ENCODE data around the gene HOXC12. TPM values are rescaled to one million over a fixed set of nuclear protein-coding genes. Genes with fewer than 3 reads are reported as not detected.

Gene HOXC12
- polyA plus RNA-seq, 4 donors = not detected

DNA sequence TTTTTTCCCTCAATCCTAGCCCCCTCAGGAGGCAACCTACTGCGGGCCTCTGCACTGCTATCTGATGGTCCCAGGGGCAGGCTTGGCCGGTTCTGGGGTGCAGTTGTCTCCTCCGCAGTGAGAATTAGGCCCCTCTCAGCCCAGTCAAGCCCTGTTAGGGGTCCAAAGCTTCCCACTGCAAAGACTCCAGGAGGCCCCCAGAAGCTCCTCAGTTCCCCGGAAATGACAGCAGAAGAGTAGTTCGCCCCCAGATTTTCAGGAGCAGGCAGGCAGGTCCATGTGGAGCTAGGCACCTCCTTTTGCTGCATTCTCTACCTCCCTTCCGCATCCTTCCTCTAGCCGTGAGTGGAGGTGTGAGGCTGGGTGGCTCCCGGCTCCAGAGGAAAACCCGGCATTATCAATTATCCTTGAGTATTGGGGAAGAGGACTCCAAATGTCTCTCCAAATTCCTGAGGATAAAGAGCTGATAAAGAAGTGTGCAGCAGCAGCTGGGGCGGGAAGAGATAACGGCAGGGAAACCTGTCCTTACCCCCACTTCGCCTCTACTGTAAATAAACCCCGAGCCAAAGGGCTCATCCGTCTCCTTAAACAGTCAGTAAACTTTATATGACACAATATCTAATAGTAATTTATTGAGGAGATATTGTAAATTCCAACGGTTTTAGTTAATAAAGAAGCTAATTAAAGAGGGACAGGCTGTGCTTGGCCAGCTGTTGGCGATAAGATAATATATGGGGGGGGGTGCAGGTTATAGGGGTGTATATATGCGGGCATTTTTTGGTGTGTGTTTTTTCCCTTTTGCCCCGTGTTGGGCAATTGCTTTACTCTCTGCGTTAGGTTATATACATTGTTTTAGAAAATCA is 641 bp upstream of the HOXC12 start:
- 4 to 8% (median 8%) methylated on average over 19 of the region's 19 CpGs for WGBS, 3 donors
- no peaks in the 10 kb centered on the region for H3K36me3 ChIP-seq (ENCODE audit: control insufficient read depth in 3 of 3, insufficient read depth in 2 of 3, low read depth in 1 of 3, low read length in 3 of 3)
- DNase-seq = no peak
- H3K4me3 ChIP-seq (ENCODE audit: low read depth in 1 of 3, low read length in 3 of 3) = no peak overlapping the region
- peaks cover 25 to 99% (median 90%) of the 10 kb centered on the region in 3 donors for H3K27me3 ChIP-seq (ENCODE audit: control insufficient read depth in 3 of 3, insufficient read depth in 3 of 3, low read length in 3 of 3)
- no peaks in the 10 kb centered on the region for H3K9me3 ChIP-seq (ENCODE audit: control insufficient read depth in 2 of 2, insufficient read depth in 1 of 2, low read depth in 1 of 2, low read length in 1 of 2)
- FAIRE-seq = no peak
- H3K4me1 ChIP-seq (ENCODE audit: control insufficient read depth in 3 of 3, insufficient read depth in 2 of 3, low read depth in 1 of 3, low read length in 2 of 3) = no peaks in the 10 kb centered on the region
- no peak overlapping the region for H3K27ac ChIP-seq (ENCODE audit: low read depth in 1 of 3, low read length in 2 of 3)

DNA sequence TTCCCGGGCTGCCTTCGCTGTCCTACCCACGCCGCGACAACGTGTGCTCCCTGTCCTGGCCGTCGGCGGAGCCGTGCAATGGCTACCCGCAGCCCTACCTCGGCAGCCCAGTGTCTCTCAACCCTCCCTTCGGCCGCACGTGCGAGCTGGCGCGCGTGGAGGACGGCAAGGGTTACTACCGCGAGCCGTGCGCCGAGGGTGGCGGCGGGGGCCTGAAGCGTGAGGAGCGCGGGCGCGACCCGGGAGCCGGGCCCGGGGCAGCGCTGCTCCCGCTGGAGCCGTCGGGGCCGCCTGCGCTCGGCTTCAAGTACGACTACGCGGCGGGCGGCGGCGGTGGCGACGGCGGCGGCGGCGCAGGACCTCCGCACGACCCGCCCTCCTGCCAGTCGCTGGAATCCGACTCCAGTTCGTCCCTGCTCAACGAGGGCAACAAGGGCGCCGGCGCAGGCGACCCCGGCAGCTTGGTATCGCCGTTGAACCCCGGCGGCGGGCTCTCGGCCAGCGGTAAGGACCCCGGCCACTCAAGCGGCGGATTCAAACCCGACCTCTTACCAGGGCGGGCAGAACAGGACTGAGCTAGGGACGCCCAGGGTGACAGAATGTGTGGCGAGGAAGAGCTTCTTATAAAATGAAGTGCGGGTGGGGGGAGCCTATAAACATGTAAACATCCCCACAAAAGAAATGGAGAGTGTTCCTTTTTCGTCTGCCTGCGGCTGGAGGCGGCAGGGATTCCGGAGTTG is 503 bp downstream of the HOXC12 start:
- FAIRE-seq = no peak
- 4 to 7% (median 5%) methylated on average over 80 to 86 of the region's 86 CpGs for WGBS, 3 donors

DNA sequence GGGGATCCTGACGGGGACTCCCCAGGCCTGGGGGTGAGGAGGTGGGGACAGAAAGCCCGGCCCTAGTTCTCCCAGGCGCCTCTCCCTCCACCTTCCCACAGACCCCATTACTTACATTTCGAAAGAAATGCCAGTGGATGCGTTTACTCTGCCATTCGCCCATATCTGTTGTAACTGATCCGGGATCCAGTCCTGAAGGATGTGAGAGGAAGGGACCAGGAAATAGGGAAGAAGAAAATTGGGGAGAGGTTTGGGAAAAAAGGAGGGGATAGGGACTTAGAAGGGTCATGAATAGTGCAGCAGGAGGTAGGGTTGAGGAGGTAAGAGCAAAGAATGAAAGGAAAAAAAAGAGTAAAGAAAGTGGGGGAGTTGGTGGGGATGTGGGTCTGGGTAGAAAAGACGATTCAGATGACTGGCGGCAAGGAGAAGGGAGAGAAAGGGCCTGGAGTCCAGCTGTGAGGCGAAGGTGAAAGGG is 1.1 kb downstream of the HOXC12 start:
- Histone ChIP-seq H3K27ac (ENCODE audit: low read depth in 1 of 3, low read length in 2 of 3) (no peak overlapping the region), H3K36me3 (ENCODE audit: control insufficient read depth in 3 of 3, insufficient read depth in 2 of 3, low read depth in 1 of 3, low read length in 3 of 3) (no peaks in the 10 kb centered on the region), H3K9me3 (ENCODE audit: control insufficient read depth in 2 of 2, insufficient read depth in 1 of 2, low read depth in 1 of 2, low read length in 1 of 2) (no peaks in the 10 kb centered on the region), H3K4me3 (ENCODE audit: low read depth in 1 of 3, low read length in 3 of 3) (no peak overlapping the region), H3K4me1 (ENCODE audit: control insufficient read depth in 3 of 3, insufficient read depth in 2 of 3, low read depth in 1 of 3, low read length in 2 of 3) (no peaks in the 10 kb centered on the region), H3K27me3 (ENCODE audit: control insufficient read depth in 3 of 3, insufficient read depth in 3 of 3, low read length in 3 of 3) (peaks cover 22 to 99% (median 88%) of the 10 kb centered on the region in 3 donors)
- WGBS, 3 donors = 6 to 9% (median 9%) methylated on average over 10 of the region's 10 CpGs
- DNase-seq (no peak), FAIRE-seq (no peak)

More for the DNA sequence above, 503 bp downstream of the HOXC12 start:
- Histone ChIP-seq H3K36me3 (ENCODE audit: control insufficient read depth in 3 of 3, insufficient read depth in 2 of 3, low read depth in 1 of 3, low read length in 3 of 3) (no peaks in the 10 kb centered on the region), H3K27ac (ENCODE audit: low read depth in 1 of 3, low read length in 2 of 3) (no peak overlapping the region), H3K27me3 (ENCODE audit: control insufficient read depth in 3 of 3, insufficient read depth in 3 of 3, low read length in 3 of 3) (peaks cover 22 to 99% (median 89%) of the 10 kb centered on the region in 3 donors), H3K9me3 (ENCODE audit: control insufficient read depth in 2 of 2, insufficient read depth in 1 of 2, low read depth in 1 of 2, low read length in 1 of 2) (no peaks in the 10 kb centered on the region), H3K4me1 (ENCODE audit: control insufficient read depth in 3 of 3, insufficient read depth in 2 of 3, low read depth in 1 of 3, low read length in 2 of 3) (no peaks in the 10 kb centered on the region), H3K4me3 (ENCODE audit: low read depth in 1 of 3, low read length in 3 of 3) (no peak overlapping the region)
- no peak for DNase-seq

DNA sequence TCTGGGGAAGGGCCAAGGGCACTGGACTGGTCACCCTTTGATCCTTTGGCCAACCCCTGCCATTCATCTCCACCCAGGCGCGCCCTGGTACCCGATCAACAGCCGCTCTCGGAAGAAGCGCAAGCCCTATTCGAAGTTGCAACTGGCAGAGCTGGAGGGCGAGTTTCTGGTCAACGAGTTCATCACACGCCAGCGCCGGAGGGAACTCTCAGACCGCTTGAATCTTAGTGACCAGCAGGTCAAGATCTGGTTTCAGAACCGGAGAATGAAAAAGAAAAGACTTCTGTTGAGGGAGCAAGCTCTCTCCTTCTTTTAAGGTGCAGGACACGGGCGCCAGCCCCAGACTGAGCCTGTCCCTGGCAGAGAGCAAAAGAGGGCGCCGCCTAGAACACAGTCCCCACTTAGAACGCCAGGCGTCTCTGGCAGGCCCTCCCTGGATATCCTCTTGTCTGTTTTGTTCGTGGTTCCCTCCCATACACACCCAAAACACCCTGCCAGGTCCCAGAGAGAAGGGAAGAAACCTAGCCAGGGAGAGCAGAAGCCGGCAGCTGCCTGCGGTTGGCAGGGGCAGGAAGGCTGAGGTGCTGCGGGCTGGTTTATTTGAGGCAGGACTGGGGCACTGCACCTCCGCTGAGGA is 1.7 kb downstream of the HOXC12 start:
- Histone ChIP-seq H3K27me3 (ENCODE audit: control insufficient read depth in 3 of 3, insufficient read depth in 3 of 3, low read length in 3 of 3) (peaks cover 17 to 99% (median 88%) of the 10 kb centered on the region in 3 donors), H3K27ac (ENCODE audit: low read depth in 1 of 3, low read length in 2 of 3) (no peak overlapping the region), H3K4me1 (ENCODE audit: control insufficient read depth in 3 of 3, insufficient read depth in 2 of 3, low read depth in 1 of 3, low read length in 2 of 3) (no peaks in the 10 kb centered on the region), H3K9me3 (ENCODE audit: control insufficient read depth in 2 of 2, insufficient read depth in 1 of 2, low read depth in 1 of 2, low read length in 1 of 2) (no peaks in the 10 kb centered on the region), H3K4me3 (ENCODE audit: low read depth in 1 of 3, low read length in 3 of 3) (no peak overlapping the region), H3K36me3 (ENCODE audit: control insufficient read depth in 3 of 3, insufficient read depth in 2 of 3, low read depth in 1 of 3, low read length in 3 of 3) (no peaks in the 10 kb centered on the region)
- WGBS, 3 donors = 4 to 9% (median 8%) methylated on average over 25 of the region's 25 CpGs
- no peak for FAIRE-seq
- no peak for DNase-seq

DNA sequence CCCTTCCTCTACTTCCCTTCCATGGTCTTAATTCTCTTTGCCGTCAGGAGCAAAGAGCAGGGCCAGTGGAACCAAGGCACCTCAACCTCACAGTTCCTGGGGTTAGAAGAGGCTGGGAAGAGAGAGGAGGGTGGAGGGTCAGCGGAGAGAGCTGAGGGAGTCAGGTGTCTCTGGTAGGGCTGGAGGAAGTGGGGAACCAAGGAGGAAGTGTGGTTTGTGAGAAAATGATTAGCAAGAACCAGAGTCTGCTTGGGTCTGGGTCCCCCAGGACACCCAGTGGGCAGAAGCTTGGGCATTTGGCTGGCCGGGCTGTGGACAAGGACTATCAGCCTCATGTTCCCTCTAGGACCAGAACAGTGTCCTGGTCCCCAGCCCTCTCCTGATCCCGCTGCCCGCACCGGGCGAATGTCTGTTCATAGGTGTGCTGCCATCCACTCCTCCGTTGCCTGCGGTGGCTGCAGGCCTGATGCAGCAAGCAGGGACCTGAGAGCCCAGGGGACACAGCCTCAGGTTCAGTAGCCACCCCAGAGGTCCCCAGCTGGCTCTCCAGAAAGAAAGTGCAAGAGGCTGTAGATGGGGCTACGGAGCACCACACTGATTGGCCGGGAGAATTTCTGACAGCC is 2.3 kb downstream of the HOXC12 start:
- no peak overlapping the region for H3K4me3 ChIP-seq (ENCODE audit: low read depth in 1 of 3, low read length in 3 of 3)

DNA sequence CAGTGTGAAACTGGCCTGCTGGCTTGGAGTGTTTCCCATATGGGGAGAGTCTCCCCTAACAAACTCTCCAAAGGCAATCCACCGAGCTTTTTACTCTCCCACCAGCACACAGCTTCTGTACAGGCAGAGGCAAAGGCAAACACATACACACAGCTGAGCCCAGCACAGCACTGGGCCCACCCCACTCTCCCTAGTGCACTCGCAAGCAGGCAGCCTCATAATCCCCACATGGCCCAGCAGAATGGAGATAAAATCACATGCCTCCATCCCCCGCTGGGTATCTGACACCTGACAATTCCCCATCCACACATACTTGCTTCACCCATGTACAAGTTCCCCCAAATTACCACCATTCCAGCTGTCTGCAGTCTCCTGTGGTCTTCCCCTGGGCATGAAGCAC is 3.4 kb downstream of the HOXC12 start:
- Histone ChIP-seq H3K27me3 (ENCODE audit: control insufficient read depth in 3 of 3, insufficient read depth in 3 of 3, low read length in 3 of 3) (peaks cover 14 to 99% (median 83%) of the 10 kb centered on the region in 3 donors), H3K4me1 (ENCODE audit: control insufficient read depth in 3 of 3, insufficient read depth in 2 of 3, low read depth in 1 of 3, low read length in 2 of 3) (peaks cover 0 to under 1% (median 0%) of the 10 kb centered on the region in 3 donors), H3K36me3 (ENCODE audit: control insufficient read depth in 3 of 3, insufficient read depth in 2 of 3, low read depth in 1 of 3, low read length in 3 of 3) (no peaks in the 10 kb centered on the region), H3K9me3 (ENCODE audit: control insufficient read depth in 2 of 2, insufficient read depth in 1 of 2, low read depth in 1 of 2, low read length in 1 of 2) (no peaks in the 10 kb centered on the region), H3K27ac (ENCODE audit: low read depth in 1 of 3, low read length in 2 of 3) (no peak overlapping the region), H3K4me3 (ENCODE audit: low read depth in 1 of 3, low read length in 3 of 3) (no peak overlapping the region)
- WGBS, 3 donors = 14 to 20% (median 16%) methylated on average over 3 of the region's 3 CpGs
- DNase-seq = no peak
- no peak for FAIRE-seq

More for the DNA sequence above, 2.3 kb downstream of the HOXC12 start:
- FAIRE-seq = no peak
- no peak overlapping the region for H3K27ac ChIP-seq (ENCODE audit: low read depth in 1 of 3, low read length in 2 of 3)
- WGBS, 3 donors = 10 to 23% (median 12%) methylated on average over 11 of the region's 11 CpGs
- no peaks in the 10 kb centered on the region for H3K4me1 ChIP-seq (ENCODE audit: control insufficient read depth in 3 of 3, insufficient read depth in 2 of 3, low read depth in 1 of 3, low read length in 2 of 3)
- H3K36me3 ChIP-seq (ENCODE audit: control insufficient read depth in 3 of 3, insufficient read depth in 2 of 3, low read depth in 1 of 3, low read length in 3 of 3) = no peaks in the 10 kb centered on the region
- H3K9me3 ChIP-seq (ENCODE audit: control insufficient read depth in 2 of 2, insufficient read depth in 1 of 2, low read depth in 1 of 2, low read length in 1 of 2) = no peaks in the 10 kb centered on the region
- H3K27me3 ChIP-seq (ENCODE audit: control insufficient read depth in 3 of 3, insufficient read depth in 3 of 3, low read length in 3 of 3) = peaks cover 14 to 99% (median 88%) of the 10 kb centered on the region in 3 donors
- no peak for DNase-seq

DNA sequence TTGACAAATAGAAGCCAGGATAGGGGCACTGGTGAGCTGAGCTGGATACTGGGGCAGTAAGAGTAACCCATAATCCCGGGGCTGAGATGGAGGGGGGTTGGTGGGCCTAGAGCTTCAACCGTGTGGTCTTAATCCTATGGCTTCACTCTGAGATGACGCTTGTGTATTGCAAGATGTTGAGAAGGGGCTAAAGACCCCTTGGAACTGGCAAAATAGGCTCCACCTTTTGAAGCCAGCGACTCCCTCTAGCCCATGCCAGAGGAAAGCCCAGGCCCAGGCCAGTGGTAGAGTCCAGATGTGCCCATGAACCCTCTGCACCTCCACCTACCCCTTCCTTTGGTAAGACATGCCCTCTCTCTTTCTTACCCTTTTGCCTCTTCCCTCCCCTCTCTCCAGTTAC is 4.6 kb downstream of the HOXC12 start:
- Histone ChIP-seq H3K36me3 (ENCODE audit: control insufficient read depth in 3 of 3, insufficient read depth in 2 of 3, low read depth in 1 of 3, low read length in 3 of 3) (no peaks in the 10 kb centered on the region), H3K4me3 (ENCODE audit: low read depth in 1 of 3, low read length in 3 of 3) (no peak overlapping the region), H3K27me3 (ENCODE audit: control insufficient read depth in 3 of 3, insufficient read depth in 3 of 3, low read length in 3 of 3) (peaks cover 14 to 99% (median 83%) of the 10 kb centered on the region in 3 donors), H3K9me3 (ENCODE audit: control insufficient read depth in 2 of 2, insufficient read depth in 1 of 2, low read depth in 1 of 2, low read length in 1 of 2) (no peaks in the 10 kb centered on the region), H3K27ac (ENCODE audit: low read depth in 1 of 3, low read length in 2 of 3) (no peak overlapping the region), H3K4me1 (ENCODE audit: control insufficient read depth in 3 of 3, insufficient read depth in 2 of 3, low read depth in 1 of 3, low read length in 2 of 3) (peaks cover 0 to 4% (median 0%) of the 10 kb centered on the region in 3 donors)
- DNase-seq (no peak), FAIRE-seq (no peak)
- 8 to 16% (median 10%) methylated on average over 4 of the region's 4 CpGs for WGBS, 3 donors
